DLD1 (cell line): Measurements from ENCODE around the gene MED15.

ENCODE experiments used
- in situ Hi-C: cut with HindIII; loops from 2 replicates; pipeline ENCODE4 v1.10.0; 2017; ENCODE audit warnings: low sequenced_read_pairs

The MED15 gene

DNA sequence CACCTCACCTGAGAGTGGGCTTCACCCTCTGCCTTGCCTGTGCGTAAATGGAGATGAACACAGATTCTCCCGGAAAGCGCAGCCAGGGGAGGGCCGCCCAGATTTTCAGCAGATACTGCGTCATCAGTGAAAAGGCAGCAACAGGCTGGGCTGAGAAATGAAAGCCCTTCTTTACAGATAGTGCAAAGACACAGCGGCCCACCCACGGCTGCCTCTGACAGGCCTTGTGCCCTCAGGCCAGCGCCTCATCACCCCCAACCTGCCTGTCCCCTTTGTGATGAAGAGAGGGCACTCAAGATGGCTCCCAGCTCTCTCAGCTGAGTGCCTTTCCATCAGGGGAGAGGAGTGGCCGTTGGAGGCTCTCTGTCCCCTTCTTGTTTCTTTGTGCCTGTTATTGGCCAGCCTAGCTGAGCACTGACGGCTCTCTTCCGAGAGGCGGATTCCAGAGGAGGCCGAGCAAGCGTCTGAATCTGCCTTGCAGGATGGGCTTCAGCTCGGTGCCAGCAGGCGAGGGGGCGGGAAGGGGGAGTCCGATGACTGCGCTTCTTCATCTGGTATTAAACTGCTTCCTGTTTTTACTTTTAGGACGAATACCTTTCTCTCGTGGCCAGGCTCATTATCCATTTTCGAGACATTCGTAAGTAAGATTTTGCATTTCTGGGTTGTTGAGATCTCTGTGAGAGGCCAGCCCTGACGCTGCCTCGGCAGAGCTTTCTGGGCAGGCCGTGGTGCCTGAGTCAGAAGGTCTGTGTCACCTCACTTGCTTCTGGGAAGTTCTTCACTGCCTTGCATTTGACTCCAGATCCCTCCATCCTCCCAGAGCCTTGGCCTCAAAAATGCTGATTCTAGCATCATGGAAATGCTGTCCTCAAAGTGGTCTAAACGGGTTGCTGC, 43.7 kb downstream of the MED15 start:
- in situ Hi-C loops, result no loop called here

DNA sequence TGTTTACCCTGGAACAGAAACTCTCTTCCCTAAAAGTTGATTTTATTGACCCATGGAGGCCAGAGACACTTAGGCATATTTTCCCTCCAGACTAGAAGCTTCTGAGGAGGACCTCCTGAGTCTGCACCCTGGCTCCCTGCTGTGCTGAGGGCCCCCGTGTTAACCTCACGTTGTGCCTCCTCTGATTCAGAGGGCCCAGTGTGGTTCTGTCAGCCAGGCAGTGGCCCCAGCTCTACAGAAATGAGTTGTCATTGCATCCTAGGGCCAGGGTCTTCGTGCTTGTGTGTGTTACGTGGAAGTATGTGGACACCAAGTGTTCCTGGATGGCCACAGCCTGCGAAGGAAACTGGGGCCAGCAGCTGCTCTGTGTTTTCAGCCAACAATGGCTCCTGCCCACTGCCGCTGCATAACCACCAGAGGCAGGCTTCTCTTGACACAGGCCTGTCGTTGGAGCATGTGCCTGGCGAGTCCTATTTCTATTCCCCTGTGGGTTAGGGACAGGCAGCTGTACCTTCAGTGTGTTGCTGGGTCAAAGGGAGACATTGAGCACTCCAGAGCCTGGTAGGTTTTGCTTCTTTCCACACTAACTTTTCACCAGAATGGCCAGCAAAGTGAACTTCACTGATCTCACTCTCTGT, 44.5 kb downstream of the MED15 start:
- in situ Hi-C loops, result no loop called here

DNA sequence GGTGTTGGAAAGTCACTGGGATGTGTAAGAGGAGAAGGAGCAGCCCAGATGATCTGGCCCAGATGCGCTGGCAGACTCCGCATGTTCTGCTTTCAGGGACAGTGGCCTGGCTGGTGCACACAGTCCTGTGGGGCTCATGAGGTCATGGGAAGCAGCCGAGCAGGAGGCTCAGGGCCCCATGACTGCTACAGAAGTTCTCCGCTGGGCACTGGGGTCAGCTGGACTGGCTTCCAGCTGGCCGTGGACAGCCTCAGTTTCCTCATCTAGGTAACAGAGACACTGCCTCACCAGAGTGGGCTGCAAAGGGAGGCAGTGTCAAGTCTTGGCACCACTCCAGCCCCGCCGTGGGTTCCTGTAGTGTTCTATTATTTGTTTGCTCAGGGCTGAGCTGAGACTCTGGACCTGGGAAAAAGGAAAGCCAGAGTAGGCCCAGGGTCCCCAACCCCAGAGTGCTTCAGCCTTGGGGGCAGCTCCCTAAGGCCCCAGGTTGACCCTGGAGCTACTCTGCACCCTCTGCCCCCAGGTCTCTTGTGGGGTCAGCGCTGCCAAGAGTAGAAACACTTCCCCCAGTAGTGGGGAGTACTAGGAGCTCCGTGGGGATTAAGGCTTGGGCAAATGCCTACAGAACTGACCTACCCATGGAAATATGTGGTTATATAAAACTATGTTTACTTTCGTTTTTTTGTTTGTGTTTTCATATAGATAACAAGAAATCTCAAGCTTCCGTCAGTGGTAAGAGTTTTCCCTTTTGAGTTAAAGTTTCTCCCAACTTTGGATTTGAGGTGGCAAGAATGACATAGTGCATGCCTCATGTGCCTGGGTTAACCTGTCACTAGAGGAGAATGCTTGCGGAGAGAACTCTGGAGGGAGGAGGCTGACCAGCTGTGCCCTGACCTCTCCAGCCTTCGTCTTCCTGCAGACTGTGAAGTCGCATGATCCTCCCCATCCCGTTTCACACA, 45.3 kb downstream of the MED15 start:
- in situ Hi-C loops, result no loop called here

DNA sequence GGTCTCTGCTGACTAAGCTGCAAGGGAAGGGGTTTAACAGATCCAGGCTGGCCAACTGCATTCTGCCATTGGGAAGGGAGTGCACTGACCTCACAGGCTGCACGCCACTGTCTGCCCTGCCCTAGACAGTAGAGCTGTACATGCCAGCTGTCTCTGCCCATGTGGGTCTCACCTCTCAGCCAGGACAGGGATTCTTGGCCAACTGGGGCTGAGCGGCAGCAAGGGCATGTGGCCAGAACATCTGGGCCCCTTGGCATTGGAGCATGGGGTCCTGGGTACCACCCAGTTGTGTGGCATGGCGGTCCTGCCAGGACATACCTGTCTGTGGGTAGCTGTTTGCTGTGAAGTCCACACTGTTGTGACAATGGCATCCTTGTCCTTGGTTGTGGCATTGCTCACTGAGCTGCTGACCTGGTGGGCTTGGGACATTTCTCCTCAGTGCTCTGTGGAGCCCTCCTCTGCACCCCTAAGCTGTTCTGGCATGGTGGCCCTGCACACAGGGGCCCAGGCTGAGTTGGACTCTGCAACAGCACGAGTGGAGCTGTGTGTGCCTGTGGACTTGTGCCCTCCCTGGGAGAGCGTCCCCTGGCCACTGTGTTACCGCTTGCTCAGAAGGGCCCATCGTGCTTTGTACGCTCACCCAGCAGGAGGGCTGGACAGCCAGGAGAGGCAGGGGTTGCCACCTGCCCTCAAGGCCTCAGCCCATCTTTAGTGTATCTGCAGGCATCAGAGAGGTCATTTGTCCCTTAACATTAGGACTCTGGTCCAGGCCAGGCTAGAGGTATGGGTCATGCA, 46.7 kb downstream of the MED15 start:
- in situ Hi-C loops, result no loop called here

DNA sequence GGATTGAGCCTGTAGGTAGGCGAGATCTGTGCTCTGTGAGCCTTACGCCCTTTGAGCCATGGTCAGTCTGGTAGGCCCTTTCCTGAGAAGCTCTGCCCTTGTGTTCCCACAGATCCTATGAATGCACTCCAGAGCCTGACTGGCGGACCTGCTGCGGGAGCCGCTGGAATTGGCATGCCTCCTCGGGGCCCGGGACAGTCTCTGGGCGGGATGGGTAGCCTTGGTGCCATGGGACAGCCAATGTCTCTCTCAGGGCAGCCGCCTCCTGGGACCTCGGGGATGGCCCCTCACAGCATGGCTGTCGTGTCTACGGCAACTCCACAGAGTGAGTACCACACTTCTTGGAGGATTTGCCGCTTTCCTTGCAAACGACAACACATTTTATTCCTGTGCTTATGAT, 47.4 kb downstream of the MED15 start:
- in situ Hi-C loops, result no loop called here

DNA sequence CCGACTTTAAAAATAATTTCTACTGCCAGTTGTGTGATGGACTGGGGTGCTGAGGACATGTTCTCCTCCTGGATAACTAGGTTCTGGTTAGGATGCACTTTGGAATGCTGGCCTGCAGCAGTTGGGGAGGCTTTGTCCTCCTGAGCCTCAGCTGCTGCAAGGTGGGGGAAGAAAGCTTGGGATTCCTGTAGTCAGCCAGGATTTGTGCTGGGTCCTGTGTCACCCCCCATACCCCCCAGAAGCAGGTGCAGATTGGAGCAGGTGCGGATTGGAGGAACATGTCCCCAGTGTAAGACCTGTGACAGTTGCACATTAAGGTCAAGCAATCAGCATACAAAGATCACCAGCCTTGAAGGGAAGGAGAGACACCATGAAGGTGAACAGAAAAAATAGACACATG, 51.1 kb downstream of the MED15 start:
- in situ Hi-C loops, result no loop called here

DNA sequence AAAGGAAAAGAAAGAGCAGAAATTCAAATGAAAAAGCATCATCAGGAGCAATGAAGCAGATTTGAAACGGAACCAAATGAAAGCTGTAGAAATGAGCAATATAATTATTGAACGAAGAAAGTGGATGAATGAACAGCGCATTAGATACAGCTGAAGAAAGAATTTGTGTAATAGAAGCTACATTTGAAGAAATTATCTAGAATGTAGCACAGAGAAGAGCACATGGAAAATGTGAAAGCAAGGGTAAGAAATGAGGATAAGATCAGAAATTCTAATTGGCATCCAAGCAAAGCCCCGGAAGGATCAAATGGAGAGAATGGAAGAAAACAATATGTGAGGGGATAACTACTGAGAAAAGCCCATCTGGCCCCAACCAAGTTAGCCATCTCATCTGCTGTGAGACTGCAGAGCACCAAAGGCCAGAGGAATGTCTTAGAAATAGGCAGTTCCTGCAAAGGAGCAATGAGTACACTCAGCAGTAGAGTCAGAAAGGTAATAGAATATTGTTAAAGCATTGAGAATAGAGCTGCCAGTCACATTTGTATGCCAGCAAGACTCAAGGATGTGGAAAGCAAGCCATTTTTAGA, 51.9 kb downstream of the MED15 start:
- in situ Hi-C loops, result no loop called here

DNA sequence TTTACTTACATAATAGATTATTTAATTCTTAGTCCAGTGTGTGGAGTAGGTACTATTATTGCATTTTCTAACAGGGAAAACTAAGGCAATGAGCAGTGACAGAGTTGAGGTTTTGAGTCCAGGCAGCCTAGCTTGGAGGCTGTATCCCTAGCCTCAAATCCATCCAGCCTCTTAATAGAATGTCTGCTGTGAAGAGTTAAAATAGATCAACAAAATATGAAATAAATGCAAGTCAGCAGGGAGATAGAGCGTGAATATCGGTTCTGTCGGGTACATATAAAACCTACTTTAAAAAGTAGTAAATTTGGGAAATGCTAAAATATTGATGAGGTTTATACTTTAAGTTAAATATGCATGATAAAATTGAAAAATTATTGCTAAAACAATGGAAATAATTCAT, 53.3 kb downstream of the MED15 start:
- in situ Hi-C loops, result no loop called here

DNA sequence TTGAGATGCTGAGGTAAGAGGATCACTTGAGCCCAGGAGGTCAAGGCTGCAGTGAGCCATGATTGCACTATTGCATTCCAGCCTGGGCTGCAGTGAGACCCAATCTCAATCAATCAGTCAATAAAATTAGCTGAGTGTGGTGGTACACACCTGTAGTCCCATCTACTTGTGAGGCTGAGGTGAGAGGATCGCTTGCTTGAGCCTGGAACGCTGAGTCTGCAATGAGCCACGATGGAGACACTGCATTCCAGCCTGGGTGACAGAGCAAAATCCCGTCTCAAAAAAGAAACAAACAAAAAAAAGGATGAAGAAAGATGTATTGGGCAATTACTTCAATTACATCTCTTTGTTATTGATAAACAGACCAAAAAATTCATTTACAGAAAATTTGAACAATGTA, 54.5 kb downstream of the MED15 start:
- in situ Hi-C loops, result no loop called here

DNA sequence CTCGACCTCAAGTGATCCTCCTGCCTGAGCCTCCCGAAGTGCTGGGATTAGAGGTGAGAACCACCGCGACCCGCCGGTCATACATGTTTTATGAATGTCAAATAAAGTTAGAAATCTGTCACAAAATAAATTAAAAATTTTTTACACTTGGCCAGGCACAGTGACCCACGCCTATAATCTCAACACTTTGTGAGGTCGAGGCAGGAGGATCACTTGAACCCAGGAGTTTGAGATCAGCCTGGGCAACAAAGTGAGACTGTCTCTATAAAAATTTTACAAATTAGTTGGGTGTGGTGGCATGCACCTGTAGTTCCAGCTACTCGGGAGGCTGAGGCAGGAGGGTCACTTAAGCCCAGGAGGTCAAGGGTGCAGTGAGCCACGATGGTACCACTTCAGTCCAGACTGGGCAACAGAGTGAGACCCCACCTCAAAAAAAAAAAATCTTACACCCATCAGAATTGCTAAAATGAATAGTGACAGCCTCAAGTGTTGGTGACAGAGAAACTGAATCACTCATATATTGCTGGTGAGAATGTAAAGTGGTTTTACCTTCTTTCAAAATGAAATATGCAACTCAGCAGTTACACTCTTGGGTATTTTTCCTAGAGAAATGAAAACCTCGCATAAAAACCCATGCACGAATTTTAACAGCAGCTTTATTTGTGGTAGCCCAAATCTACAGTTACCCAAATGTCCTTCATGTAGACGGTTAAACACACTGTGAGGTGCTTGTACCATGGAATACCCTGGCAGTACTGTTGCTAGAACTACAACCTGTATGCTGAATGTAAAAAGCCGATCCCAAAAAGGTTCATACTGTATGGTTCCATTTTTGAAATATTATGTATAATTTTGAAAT, 55.4 kb downstream of the MED15 start:
- in situ Hi-C loops, result no loop called here

DNA sequence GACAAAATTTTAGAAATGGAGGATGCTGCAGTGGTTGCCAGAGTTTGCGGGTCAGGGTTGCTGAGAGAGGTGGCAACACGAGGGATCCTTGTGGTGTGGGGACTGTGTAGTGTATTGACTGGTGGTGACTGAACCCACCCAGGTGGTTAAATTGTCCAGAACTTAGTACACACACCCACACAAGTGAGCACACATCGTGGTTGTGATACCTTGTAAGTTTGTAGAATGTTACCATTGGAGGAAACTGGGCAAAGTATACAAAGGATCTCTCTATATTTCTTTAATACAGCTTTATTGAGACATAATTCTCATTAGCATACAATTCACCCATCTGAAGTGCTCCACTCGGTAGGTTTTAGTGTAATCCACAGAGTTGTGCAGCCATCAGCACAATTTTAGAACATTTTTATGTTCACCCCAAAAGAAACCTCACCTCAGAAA, 56.1 kb downstream of the MED15 start:
- in situ Hi-C loops, result no loop called here

DNA sequence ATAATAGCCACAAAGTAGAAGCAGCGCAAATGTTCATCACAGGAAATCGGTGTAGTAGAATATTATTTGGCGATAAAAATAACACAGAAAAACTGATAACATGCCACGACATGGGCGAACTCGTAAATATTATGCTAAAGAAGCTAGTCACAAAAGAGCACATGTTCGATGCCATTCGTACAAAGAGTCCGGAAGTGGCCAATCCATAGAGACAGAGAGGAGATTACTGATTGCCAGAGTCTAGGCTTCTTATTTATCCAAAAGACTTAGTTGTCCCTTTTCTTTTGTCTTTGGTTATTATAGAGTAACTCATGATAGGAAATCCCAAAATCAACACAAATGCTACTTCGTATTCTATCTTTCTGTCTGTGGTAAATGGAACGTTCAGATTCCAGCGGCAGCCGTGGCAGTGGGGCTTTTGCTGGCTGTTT, 56.5 kb downstream of the MED15 start:
- in situ Hi-C loops, result no loop called here

DNA sequence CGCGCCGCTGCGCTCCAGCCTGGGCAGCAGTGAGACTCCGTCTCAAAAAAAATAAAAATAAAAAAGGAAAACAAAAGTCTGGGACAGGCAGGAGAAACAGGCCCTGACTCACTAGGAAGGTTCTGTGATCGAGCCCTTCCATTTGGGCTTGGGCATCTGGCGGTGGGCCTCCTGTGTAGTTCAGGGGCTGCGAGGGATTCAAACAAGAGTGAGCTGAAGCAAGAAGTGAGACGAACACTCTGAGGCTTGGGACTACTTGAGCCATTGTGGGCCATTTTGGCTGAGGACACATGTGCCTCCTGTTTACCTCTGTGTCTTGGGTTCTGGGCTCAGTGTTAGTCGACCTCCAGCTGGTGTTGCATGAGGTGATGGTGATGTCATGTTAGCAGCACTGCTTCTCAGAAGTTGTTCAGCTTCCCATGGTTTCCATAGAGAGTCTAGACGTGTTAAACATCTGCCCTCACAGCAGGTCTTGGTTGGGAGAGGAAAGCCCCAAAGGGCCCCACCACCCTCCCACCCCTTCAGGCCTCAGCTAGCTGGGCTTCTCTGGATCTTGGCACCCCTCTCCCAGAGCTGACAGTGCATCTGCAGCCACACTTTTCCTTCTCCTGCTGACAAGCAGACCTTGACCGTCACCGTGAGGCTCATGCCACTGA, 57.8 kb downstream of the MED15 start:
- in situ Hi-C loops, result no loop called here

DNA sequence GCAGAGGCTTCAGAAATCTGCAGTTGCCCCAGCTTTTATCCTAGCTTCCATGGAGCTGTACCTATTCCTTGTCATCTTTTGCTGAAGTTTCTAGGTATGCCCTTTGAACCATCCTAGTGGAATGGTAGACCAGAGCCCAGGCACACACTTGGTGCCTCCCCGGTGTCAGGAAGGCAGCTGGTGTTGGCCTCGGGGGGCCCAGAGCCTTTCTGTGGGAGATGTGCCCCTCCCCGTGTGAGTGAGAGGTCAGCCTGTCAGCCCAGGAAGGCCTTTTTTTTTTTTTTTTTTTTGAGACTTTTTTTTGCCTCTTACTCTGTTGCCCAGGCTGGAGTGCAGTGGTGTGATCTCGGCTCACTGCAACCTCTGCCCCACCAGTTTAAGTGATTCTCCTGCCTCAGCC, 58.4 kb downstream of the MED15 start:
- in situ Hi-C loops, result no loop called here

DNA sequence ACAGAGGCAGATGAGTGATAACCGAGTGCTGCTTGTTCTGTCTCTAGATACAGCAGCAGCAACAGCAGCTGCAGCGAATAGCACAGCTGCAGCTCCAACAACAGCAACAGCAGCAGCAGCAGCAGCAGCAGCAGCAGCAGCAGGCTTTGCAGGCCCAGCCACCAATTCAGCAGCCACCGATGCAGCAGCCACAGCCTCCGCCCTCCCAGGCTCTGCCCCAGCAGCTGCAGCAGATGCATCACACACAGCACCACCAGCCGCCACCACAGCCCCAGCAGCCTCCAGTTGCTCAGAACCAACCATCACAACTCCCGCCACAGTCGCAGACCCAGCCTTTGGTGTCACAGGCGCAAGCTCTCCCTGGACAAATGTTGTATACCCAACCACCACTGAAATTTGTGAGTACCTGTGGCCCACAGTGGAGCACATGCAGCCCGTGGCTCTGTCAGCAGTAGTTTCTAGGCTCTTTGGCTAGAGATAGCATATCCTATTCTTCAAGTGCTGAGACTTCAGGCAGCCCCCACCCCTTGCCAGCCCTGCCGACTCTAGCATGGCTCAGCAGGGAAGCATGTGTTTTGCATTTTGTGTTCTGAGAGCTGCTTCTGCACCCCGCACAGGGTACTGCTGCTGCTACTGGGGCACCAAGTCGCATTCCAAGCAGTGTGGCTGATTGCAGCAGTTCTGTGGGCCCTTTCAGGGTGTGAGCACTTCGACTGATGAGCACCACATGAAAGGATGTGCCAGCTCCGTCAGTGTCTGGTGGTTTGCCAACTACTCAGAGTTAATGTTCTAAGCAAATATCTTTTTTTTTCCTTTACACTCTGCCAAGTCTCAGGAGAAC, 59.2 kb downstream of the MED15 start:
- in situ Hi-C loops, result no loop called here

DNA sequence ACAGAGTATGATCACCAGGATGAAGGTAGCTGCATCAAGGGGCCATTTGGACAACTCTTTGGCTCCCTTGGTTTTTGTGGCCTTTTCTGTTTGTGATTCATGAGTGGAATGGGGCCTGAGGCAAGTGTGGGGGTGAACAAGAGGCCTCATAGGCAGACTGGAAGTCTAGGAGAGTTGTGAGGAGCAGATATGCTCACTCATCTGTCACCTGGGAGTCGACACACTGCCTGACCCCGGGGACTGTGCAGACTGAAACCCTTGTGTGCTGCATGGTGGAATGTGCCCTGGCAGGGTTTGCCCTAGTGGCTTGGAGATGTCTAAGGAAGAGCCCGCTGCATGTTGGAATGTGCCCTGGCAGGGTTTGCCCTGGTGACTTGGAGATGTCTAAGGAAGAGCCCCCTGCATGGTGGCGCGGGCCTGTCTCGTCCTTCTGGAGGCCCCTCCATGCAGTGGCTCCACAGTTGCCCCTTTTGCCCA, 60.0 kb downstream of the MED15 start:
- in situ Hi-C loops, result no loop called here

DNA sequence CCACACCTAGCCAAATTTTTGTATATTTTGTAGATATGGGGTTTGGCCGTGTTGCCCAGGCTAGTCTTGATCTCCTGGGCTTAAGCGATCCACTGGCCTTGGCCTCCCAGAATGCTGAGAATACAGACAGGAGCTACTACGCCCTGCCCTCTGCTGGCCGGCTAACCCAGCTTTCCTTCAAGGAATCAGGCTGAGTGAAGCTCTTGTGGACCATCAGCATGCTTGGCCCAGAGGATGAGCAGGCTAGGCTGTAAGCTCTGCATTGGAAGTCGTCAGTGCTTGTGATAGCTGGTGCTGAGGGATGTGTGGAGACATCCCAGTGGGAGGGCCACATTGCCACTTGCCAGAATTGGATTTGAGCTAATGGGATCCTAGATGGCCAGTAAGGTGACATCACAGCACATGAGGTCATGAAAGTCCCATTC, 60.6 kb downstream of the MED15 start:
- in situ Hi-C loops, result no loop called here
